GM19372 (cell line): Measurements from ENCODE around the gene CCDC183.

Source experiments
- ATAC-seq: cut with Tn5 transposase; IDR thresholded peaks from one replicate; pipeline ENCODE4 v1.9.1; 2021; ENCODE audit warnings: mild to moderate bottlenecking, low read depth, moderate library complexity; ENCODE audit not compliant: unreplicated experiment

The CCDC183 gene

GRCh38 chr9:136847826-136848392 lies 51.8 kb downstream of the CCDC183 start:
- no peak for ATAC-seq

- ATAC-seq: no peak
These were observed 52.4 kb downstream of the CCDC183 start for GRCh38 chr9:136848393-136849037.

DNA sequence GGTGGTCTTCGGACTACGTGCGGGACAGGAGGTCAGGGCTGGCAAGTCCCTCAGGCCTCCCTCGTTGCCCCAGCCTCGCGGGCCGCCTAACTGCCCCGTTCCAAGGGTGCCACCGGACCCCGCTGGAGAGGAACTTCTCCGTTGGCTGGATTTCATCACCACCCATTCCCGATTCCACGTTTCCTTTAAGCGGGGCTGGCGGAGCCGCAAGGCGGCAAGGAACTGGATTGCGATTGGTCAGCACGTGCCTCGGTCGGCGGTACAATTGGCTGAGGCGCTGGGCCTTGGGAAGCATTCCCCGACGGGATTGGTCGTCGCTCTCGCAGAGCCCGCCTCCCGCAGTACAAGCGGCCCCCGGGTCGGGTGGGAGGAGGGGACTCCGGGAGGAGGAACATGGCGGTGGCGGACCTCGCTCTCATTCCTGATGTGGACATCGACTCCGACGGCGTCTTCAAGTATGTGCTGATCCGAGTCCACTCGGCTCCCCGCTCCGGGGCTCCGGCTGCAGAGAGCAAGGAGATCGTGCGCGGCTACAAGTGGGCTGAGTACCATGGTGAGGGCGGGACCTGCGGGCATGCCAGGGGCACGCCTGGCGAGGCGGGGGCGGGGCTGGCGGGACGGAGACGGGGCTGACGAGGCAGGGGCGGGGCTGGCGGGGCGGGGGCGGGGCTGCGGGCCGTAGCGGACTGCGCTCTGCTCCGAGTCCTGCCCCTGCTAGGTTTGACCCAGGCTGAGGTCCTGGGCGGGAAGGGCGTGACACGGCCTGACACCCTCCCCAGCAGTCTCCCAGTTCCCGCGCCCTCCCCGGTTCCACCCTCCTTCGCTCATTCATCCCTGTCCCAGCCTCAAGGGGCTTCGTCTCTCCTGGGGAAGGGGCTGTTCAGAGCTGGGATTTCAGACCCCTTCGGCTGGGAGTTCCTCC lies 53.2 kb downstream of the CCDC183 start, which contains the start of gene PHPT1:
TSS of gene PHPT1 (plus strand) at position 372 of the 922 bp plus-strand sequence. CDS start at position 394, 22 bp downstream.
- peak; percentile 83 for ATAC-seq

- no peak for ATAC-seq
These were observed 54.1 kb downstream of the CCDC183 start for GRCh38 chr9:136849960-136850865.

- no peak for ATAC-seq
These were observed 55.0 kb downstream of the CCDC183 start for GRCh38 chr9:136850866-136851775.

DNA sequence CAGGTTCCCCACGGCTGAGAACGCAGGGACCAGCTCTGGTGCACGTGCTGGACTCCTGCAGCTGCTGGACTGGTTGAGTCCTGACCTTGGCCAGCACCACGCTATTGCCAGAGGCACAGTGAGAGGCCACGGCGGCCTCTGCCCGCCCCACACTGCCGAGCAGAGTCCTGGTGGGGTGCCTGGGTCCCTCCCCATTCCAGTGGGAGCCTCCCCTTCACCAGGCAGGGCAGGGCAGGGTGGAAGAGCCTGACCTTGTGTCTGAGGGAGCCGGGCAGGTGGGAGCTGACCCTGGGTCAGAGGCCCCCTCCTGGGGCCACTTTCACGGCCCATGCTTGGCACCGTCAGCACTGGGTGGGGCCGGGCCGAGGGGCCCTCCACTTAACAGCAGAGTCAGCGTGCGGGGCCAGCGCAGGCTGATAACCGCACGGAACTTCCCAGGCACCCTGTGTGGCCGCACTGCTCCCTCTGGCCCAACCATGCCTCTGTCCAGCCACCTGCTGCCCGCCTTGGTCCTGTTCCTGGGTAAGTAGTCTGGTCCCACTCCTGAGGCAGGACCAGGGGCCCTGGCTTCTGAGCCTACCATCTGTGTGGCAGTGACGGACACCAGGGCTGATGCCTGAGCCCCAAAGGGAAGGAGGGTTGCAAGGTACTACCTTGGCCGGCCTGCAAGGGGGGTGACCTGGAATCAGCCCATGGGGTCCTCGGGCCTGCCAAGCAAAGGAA lies 56.0 kb downstream of the CCDC183 start, which contains the start of gene MAMDC4:
TSS of gene MAMDC4 (plus strand) at position 406 of the 723 bp plus-strand sequence. CDS start at position 477, 71 bp downstream.
- ATAC-seq: no peak

DNA sequence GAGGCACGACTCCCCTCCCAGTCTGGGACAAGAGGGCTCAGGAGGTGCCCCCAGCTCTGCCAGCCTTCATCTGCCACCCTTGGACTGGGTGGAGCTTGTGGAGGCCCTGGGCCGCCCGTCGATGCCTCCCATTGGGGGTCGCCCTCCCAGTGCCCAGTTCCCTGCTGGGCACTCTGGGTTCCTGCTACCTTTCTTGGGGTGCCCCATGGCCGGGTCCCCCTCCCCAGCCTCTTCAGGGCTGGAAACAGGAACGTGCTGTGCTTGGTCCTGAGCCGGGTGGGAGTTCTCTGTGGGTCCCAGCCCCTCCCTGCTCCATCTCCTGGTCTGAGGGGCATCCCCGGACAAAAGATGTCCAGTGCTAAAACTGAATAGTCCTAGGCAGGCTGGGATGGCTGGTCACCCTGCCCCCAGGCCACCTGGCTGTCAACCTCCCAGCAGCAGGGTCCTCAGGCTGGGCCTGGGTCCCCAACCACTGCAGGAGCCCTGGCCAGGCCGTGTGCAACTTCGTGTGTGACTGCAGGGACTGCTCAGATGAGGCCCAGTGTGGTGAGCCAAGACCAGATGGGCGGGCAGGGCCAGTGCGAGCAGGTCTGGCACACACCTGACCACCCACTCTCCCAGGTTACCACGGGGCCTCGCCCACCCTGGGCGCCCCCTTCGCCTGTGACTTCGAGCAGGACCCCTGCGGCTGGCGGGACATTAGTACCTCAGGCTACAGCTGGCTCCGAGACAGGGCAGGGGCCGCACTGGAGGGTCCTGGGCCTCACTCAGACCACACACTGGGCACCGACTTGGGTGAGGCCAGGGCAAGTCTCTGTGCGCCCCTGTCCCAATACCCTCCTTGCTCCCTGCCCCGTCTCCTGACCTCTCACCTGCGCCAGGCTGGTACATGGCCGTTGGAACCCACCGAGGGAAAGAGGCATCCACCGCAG lies 56.8 kb downstream of the CCDC183 start:
- ATAC-seq: no peak

DNA sequence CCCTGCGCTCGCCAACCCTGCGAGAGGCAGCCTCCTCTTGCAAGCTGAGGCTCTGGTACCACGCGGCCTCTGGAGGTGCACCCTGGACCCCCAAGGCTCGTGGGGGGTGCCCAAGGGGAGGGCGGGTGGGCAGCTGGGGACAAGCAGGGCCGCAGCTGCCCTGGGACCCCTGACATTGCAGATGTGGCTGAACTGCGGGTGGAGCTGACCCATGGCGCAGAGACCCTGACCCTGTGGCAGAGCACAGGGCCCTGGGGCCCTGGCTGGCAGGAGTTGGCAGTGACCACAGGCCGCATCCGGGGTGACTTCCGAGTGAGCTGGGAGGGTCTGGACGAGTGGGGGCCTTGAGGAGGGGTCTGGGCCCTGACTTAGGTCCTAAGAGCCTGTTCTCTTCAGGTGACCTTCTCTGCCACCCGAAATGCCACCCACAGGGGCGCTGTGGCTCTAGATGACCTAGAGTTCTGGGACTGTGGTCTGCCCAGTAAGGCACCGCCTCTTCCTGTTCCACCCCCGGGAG lies 57.5 kb downstream of the CCDC183 start:
- ATAC-seq: no peak

GRCh38 chr9:136854113-136854841 lies 58.1 kb downstream of the CCDC183 start:
- no peak for ATAC-seq

GRCh38 chr9:136854842-136855460 lies 58.8 kb downstream of the CCDC183 start:
- no peak for ATAC-seq

GRCh38 chr9:136855461-136856078 lies 59.4 kb downstream of the CCDC183 start:
- no peak for ATAC-seq

GRCh38 chr9:136856079-136856476 lies 59.9 kb downstream of the CCDC183 start:
- no peak for ATAC-seq

- ATAC-seq: no peak
These were observed 60.5 kb downstream of the CCDC183 start for GRCh38 chr9:136856541-136857141.

GRCh38 chr9:136857166-136857565 lies 61.0 kb downstream of the CCDC183 start:
- no peak for ATAC-seq
